Osteocyte (in vitro differentiated cells): ENCODE measurements around the gene LTC4S. TPM values are rescaled to one million over a fixed set of nuclear protein-coding genes. Genes with fewer than 3 reads are reported as not detected.
"Not testable (repeated sequence)": the region's sequence is repeated elsewhere in the genome, so short reads cannot be mapped to it uniquely, and the experiment has no call there.

Source experiments
- DNase-seq: peaks from one replicate; pipeline ENCODE4 v3.0.0; 2021; ENCODE audit warnings: mixed read lengths; ENCODE audit not compliant: unreplicated experiment; ENCODE audit errors: extremely low spot score
- H3K27ac Mint-ChIP-seq: one replicate; pipeline ENCODE4 v1.8.0; 2021; ENCODE audit warnings: mild to moderate bottlenecking, mixed read lengths; ENCODE audit not compliant: unreplicated experiment
- H3K27me3 Mint-ChIP-seq: one replicate; pipeline ENCODE4 v1.8.0; 2021; ENCODE audit warnings: mixed read lengths; ENCODE audit not compliant: unreplicated experiment
- H3K36me3 Mint-ChIP-seq: one replicate; pipeline ENCODE4 v1.8.0; 2021; ENCODE audit warnings: mixed read lengths; ENCODE audit not compliant: unreplicated experiment
- H3K4me1 Mint-ChIP-seq: one replicate; pipeline ENCODE4 v1.8.0; 2021; ENCODE audit warnings: mixed read lengths; ENCODE audit not compliant: unreplicated experiment
- H3K4me3 Mint-ChIP-seq: one replicate; pipeline ENCODE4 v1.8.0; 2021; ENCODE audit warnings: mild to moderate bottlenecking, moderate library complexity, mixed read lengths; ENCODE audit not compliant: unreplicated experiment
- H3K9me3 Mint-ChIP-seq: one replicate; pipeline ENCODE4 v1.8.0; 2021; ENCODE audit warnings: mixed read lengths; ENCODE audit not compliant: unreplicated experiment
- long read RNA-seq: library from polyadenylated mRNA; unstranded; transcript quantifications from one replicate; pipeline ENCODE4 v2.0.0, GENCODE V29; 2021
- total RNA-seq: library from RNA; stranded (reverse); gene quantifications from 2 replicates; pipeline ENCODE4 v1.2.1, GENCODE V29; 2021
- TF ChIP-seq, protein P1 (sequence below): fragments of 200-600 bp; sonication (generic); IDR thresholded peaks from 2 replicates; pipeline ENCODE4 v1.5.0; 2021; ENCODE audit warnings: antibody characterized with exemption, mild to moderate bottlenecking, moderate library complexity

LTC4S gene, protein sequence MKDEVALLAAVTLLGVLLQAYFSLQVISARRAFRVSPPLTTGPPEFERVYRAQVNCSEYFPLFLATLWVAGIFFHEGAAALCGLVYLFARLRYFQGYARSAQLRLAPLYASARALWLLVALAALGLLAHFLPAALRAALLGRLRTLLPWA
- 1.1 and 2.4 TPM in 2 replicates for total RNA-seq
- long read RNA-seq: 0 reads

DNA sequence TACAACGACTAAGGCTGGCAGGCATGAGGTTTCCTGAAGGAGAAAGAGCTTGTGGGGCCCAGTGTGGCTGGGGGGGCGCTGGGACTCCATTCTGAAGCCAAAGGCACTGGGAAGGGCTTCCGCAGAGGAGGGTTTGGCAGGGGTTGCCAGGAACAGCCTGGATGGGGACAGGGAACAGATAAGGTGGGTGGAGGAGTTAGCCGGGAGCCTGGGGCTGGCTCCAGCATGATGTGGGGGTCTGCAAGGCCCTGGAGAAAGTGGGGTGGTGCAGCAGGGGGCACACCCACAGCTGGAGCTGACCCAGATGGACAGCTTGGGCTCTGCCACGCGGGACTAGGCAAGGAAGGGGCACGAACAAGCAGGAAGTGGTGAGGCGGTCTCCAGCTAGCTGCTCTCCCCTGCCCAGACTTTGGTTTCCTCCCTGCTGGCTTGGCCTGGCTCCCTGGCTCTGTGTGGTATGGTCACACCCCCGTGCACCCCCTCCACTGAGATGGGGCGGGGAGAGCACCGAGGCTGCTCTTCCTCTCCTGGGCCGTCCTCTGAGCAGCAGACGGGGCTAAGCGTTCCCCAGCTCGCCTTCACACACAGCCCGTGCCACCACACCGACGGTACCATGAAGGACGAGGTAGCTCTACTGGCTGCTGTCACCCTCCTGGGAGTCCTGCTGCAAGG lies at the start of gene LTC4S:
TSS of gene LTC4S (plus strand) at position 519 of the 672 bp plus-strand sequence. CDS start at position 614, 95 bp downstream.
- H3K36me3 Mint-ChIP-seq: peaks cover 4% of the 10 kb centered on the region
- DNase-seq: no peak
- H3K4me3 Mint-ChIP-seq: peak within 1 kb of the TSS; percentile 60

GRCh38 chr5:179744106-179744505 lies 49.7 kb upstream of the LTC4S start:
- not testable (repeated sequence) for H3K4me1 Mint-ChIP-seq, H3K27me3 Mint-ChIP-seq, H3K9me3 Mint-ChIP-seq, H3K27ac Mint-ChIP-seq, H3K36me3 Mint-ChIP-seq, DNase-seq, H3K4me3 Mint-ChIP-seq

More for the DNA sequence above, at the start of gene LTC4S:
- Mint-ChIP-seq H3K4me1 (peaks cover 14% of the 10 kb centered on the region), H3K27me3 (no peaks in the 10 kb centered on the region), H3K27ac (no peak within 1 kb of the TSS), H3K9me3 (no peaks in the 10 kb centered on the region)
- TF ChIP-seq, protein P1, sequence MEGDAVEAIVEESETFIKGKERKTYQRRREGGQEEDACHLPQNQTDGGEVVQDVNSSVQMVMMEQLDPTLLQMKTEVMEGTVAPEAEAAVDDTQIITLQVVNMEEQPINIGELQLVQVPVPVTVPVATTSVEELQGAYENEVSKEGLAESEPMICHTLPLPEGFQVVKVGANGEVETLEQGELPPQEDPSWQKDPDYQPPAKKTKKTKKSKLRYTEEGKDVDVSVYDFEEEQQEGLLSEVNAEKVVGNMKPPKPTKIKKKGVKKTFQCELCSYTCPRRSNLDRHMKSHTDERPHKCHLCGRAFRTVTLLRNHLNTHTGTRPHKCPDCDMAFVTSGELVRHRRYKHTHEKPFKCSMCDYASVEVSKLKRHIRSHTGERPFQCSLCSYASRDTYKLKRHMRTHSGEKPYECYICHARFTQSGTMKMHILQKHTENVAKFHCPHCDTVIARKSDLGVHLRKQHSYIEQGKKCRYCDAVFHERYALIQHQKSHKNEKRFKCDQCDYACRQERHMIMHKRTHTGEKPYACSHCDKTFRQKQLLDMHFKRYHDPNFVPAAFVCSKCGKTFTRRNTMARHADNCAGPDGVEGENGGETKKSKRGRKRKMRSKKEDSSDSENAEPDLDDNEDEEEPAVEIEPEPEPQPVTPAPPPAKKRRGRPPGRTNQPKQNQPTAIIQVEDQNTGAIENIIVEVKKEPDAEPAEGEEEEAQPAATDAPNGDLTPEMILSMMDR: no peak

DNA sequence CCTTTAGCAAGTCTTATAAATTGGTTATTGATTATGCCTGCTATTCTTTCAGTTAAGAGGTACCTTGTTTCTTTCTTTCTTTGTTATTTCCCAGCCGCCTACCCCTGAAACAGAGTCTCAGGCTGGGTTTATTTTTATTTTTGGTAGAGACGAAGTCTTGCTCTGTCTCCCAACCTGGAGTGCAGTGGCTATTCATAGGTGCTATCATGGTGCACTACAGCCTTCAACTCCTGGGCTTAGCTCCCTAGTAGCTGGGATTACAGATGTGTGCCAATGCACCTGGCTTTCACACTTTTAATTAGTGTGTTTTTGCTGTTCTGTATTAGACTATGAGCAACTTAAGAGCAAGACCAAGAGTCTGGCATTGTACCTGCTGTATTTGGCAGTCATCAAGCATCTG lies 46.9 kb upstream of the LTC4S start:
- H3K36me3 Mint-ChIP-seq: peaks cover 7% of the 10 kb centered on the region
- no peak overlapping the region for H3K4me3 Mint-ChIP-seq
- TF ChIP-seq, protein P1: no peak
- H3K9me3 Mint-ChIP-seq: peaks cover 3% of the 10 kb centered on the region
- H3K27ac Mint-ChIP-seq: no peak overlapping the region
- no peaks in the 10 kb centered on the region for H3K27me3 Mint-ChIP-seq
- no peak for DNase-seq
- H3K4me1 Mint-ChIP-seq: peaks cover 3% of the 10 kb centered on the region

DNA sequence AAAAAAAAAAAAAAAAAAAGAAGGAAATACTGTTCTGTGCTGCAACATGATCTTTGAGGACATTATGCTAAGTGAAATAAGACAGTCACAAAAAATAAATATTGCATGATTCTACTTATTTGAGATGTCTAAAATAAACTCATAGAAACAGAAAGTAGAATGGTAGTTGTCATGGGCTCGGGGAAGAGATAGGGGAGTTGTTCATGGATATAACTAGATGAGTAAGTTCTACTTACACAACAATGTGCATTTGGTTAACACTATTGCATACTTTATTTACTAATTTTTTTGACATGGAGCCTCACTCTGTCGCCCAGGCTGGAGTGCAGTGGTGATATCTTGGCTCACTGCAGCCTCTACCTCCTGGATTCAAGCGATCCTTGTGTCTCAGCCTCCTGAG lies 46.0 kb upstream of the LTC4S start:
- TF ChIP-seq, protein P1: no peak
- Mint-ChIP-seq H3K27me3 (no peaks in the 10 kb centered on the region), H3K27ac (no peak overlapping the region), H3K9me3 (peaks cover 3% of the 10 kb centered on the region), H3K4me3 (no peak overlapping the region), H3K36me3 (peaks cover 7% of the 10 kb centered on the region), H3K4me1 (peaks cover 3% of the 10 kb centered on the region)
- no peak for DNase-seq

GRCh38 chr5:179749857-179750508 lies 43.8 kb upstream of the LTC4S start:
- Mint-ChIP-seq H3K4me1 (peaks cover 11% of the 10 kb centered on the region), H3K9me3 (peaks cover 3% of the 10 kb centered on the region), H3K4me3 (no peak overlapping the region), H3K27ac (no peak overlapping the region), H3K36me3 (peaks cover 7% of the 10 kb centered on the region), H3K27me3 (no peaks in the 10 kb centered on the region)
- DNase-seq: no peak
- TF ChIP-seq, protein P1: no peak
